Fibroblast of villous mesenchyme (primary cell): ENCODE measurements around the gene GDE1. TPM values are rescaled to one million over a fixed set of nuclear protein-coding genes. Genes with fewer than 3 reads are reported as not detected.

Experiments
- DNase-seq: peaks from one replicate; pipeline ENCODE4 v3.0.0-alpha.2; 2010; ENCODE audit warnings: low read depth
- H3K4me3 ChIP-seq: 2 replicates; pipeline ENCODE4 v1.5.1; 2011; ENCODE audit warnings: low read depth, mild to moderate bottlenecking, low read length
- total RNA-seq: library from RNA; depleted of rRNA; stranded (reverse); fragments of >200 nt; gene quantifications from 2 replicates; pipeline ENCODE4 v1.2.3, GENCODE V29; 2012
- TF ChIP-seq, protein P1 (sequence below): IDR thresholded peaks from 2 replicates; pipeline ENCODE4 v1.5.1; 2012; ENCODE audit warnings: low read depth, mild to moderate bottlenecking, low read length; ENCODE audit not compliant: insufficient read depth

Gene GDE1
- total RNA-seq, 1 donor, result 107 TPM

DNA sequence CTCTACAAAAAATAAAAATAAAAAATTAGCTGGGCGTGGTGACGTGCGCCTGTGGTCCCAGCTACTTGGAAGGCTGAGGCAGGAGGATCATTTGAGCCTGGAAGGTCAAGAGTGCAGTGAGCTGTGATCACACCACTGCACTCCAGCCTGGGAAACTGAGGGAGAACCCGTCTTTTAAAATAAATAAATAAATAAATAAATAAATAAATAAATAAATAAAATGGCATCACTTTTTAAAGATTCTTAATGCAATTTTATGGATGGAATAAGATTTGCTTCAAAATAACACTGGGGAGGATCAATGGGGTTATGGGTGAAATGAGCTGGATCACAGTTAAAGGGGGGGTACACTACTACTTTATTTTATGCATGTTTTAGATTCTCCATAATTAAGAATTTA is 14.9 kb downstream of the GDE1 start:
- H3K4me3 ChIP-seq, result no peak overlapping the region
- DNase-seq, result no peak
- TF ChIP-seq, protein P1, sequence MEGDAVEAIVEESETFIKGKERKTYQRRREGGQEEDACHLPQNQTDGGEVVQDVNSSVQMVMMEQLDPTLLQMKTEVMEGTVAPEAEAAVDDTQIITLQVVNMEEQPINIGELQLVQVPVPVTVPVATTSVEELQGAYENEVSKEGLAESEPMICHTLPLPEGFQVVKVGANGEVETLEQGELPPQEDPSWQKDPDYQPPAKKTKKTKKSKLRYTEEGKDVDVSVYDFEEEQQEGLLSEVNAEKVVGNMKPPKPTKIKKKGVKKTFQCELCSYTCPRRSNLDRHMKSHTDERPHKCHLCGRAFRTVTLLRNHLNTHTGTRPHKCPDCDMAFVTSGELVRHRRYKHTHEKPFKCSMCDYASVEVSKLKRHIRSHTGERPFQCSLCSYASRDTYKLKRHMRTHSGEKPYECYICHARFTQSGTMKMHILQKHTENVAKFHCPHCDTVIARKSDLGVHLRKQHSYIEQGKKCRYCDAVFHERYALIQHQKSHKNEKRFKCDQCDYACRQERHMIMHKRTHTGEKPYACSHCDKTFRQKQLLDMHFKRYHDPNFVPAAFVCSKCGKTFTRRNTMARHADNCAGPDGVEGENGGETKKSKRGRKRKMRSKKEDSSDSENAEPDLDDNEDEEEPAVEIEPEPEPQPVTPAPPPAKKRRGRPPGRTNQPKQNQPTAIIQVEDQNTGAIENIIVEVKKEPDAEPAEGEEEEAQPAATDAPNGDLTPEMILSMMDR, result no peak

DNA sequence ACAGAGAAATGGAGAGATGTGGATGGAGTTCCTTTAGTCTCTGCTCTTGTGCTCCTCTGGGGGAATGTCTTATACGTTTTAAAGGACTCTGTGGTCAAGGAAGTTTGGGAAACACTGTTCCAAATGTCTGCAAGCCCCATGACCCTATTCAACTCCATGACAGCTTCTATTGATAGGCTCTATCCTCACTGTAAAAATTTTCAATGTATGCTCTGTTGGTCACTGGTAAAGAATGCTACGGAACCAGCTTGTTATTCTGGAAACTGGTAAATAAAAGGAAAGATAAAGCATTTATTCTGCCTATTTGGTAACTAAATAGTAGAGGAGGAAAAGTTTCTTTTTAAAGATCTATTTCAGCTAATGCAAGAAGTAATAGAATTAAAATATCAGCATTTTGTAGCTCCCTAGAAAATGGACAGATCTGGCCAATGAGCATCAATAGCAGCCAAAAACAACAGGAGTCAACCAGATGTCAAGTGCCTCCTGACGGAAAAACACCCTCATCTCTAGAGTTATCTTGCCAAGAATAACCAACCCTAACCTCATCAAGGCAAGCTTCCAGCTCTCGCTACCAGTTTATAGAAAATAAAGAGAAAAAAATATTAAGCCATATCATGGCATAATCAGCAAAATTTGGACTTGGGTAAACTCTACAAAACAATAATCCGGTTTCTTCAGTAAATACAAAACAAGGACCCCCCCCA is 16.1 kb downstream of the GDE1 start:
- DNase-seq, result no peak
- TF ChIP-seq, protein P1, result no peak
- no peak overlapping the region for H3K4me3 ChIP-seq

DNA sequence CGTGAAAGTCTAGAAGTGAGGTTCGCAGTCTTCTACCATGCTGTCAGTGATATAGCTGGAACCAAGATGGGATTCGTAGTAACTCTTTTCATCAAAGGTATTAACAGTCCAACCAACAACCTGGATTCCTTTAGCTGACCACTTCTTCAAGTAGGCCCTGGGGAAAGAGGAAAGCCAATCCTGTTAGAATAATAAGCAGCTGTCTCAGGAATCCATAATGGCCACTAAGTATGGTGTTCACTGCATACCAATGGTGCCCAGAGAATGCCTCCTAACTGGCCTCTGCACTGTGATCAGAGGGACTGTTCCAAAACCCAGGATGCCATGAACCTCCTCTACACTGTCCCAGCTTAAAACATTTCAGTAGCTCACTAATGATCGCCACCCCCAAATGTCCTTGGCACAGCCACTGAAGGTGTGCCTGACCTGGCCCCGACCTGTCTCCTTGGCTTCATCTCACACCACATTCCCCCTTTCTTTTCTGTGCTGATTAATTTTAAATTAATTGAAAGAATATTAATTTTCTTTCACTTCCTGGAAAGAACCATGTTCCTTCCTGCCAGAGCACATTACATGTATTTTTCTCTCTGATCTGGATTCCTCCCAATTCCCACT is 18.3 kb downstream of the GDE1 start:
- no peak for DNase-seq
- TF ChIP-seq, protein P1, result no peak
- no peak overlapping the region for H3K4me3 ChIP-seq

DNA sequence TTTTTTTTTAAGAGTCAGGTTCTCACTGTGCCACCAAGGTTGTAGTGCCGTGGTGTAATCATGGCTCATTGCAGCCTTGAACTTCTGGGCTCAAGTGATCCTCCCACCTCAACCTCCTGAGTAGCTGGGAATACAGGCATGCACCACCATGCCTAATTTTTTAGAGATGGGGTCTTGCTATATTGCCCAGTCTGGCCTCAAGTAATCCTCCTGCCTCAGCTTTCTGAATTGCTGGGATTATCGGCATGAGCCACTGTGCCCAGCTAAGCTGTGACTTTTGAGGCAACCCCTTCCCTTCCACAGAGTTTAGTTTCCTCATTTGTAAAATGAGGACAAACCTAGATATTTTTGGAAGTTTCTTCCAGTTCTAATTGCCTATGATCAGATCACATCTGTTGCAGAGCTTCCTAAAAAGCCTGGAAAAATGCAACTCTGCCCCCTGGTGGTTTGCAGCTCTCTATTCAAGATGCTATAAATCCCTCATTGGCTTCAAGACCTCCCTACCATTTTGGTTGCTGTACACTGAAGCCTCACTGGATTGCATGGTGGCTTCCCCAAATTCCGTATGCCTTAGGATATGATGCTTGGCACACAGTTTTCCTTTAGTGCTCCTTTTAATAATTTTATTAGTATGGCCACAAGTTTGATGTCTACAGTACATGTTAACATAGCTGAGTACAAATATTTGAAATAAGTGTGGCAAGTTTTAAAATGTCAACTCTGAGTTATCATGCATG is 19.3 kb downstream of the GDE1 start:
- H3K4me3 ChIP-seq, result no peak overlapping the region
- TF ChIP-seq, protein P1, result peak; percentile 79
- peak; percentile 79 for DNase-seq

DNA sequence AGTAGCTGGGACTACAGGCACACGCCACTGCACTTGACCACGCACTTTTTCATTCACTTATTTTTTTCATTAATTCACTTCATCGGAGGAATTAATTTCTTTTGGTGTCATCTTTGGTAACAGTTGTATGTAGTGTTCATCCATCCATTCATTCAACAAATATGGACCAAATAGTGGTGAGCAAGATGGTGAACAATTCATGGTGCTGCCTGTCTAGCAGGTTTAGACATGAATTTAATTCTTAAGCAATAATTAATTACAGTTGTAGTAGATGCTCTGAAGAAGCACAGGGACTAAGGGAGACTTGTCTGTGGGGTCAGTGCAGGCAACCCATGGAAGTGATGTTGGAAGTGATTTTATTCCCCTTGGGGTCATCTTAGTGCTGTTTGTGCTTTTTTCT is 22.4 kb downstream of the GDE1 start:
- TF ChIP-seq, protein P1, result no peak
- H3K4me3 ChIP-seq, result no peak overlapping the region
- no peak for DNase-seq

DNA sequence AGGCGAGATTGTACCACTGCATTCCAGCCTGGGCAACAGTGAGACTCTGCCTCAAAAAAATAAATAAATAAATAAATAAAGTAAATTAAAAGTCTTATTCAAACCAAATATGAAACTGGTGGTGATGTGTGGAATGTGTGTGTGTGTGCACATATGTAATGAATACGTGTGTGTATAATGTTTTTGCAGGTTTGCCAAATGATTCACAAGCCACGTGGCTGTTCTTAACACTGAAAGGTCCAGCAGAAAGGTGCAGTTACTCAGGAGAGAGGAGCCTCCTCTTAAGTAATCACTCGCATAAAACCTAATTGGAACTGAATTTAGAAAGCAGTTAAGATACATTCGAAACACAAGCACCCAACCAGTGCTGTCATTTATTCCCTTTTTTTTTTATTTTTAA is 22.9 kb downstream of the GDE1 start:
- TF ChIP-seq, protein P1, result no peak
- no peak overlapping the region for H3K4me3 ChIP-seq
- DNase-seq, result no peak
